ENCODE data around the gene TMIGD1. TPM values are rescaled to one million over a fixed set of nuclear protein-coding genes. Genes with fewer than 3 reads are reported as not detected.

The TMIGD1 gene
- total RNA-seq, 1 experiment from 2014 or later, result not detected

- Histone ChIP-seq H2BK5ac (ENCODE audit: insufficient read length, low read length) (no peak overlapping the region), H3K23me2 (ENCODE audit: insufficient read length, low read depth, low read length, poor library complexity, severe bottlenecking) (no peaks in the 10 kb centered on the region), H4K20me1 (ENCODE audit: control insufficient read depth, insufficient read depth, insufficient read length) (no peaks in the 10 kb centered on the region), H3K79me1 (ENCODE audit: insufficient read depth, low read depth, low read length, poor library complexity, severe bottlenecking) (no peaks in the 10 kb centered on the region), H2BK20ac (ENCODE audit: low read depth, low read length, poor library complexity, severe bottlenecking) (no peak overlapping the region), H2BK120ac (ENCODE audit: low read depth, low read length, poor library complexity, severe bottlenecking) (no peak overlapping the region), H4K91ac (ENCODE audit: insufficient read length, low read depth, low read length) (no peak overlapping the region), H3K27ac (ENCODE audit: insufficient read length, low read depth, low read length) (no peak overlapping the region), H4K5ac (ENCODE audit: insufficient read length, low read depth, low read length) (no peak overlapping the region), H3K14ac (ENCODE audit: insufficient read depth, low read length) (no peak overlapping the region), H3K18ac (ENCODE audit: insufficient read length, low read depth, low read length) (no peak overlapping the region), H2BK15ac (ENCODE audit: low read depth, low read length) (no peak overlapping the region), H2BK12ac (ENCODE audit: insufficient read length, low read depth, low read length) (no peak overlapping the region), H2AFZ (ENCODE audit: low read length) (no peak overlapping the region), H3K4me2 (ENCODE audit: insufficient read depth, insufficient read length, low read length) (no peak overlapping the region), H3K9me3 (ENCODE audit: control insufficient read depth, low read depth, low read length) (no peaks in the 10 kb centered on the region), H3K4me1 (ENCODE audit: insufficient read depth, low read length) (peaks cover 3% of the 10 kb centered on the region; the same call in 1 of the 2 replicates), H3K56ac (ENCODE audit: insufficient read length, low read depth, low read length) (no peak overlapping the region), H2AK5ac (ENCODE audit: insufficient read length, low read length) (no peak overlapping the region), H3K27me3 (ENCODE audit: insufficient read depth, low read length) (no peaks in the 10 kb centered on the region; the same call in 1 of the 2 replicates), H3T11ph (ENCODE audit: low read length) (no peak overlapping the region), H3K23ac (ENCODE audit: insufficient read length, low read depth, low read length) (no peak overlapping the region), H3K9ac (ENCODE audit: extremely low read depth, insufficient read length, low read length) (no peak overlapping the region), H4K8ac (replicated peaks; ENCODE audit: insufficient read length, low read depth, low read length) (no peak overlapping the region), H3K79me2 (ENCODE audit: insufficient read depth, low read length) (no peaks in the 10 kb centered on the region), H3K4ac (ENCODE audit: low read depth, low read length) (no peak overlapping the region)
- Mint-ChIP-seq H3K4me1 (peaks cover 10 to 13% of the 10 kb centered on the region in 2 experiments), H3K27ac (no peak overlapping the region), H3K4me3 (no peak overlapping the region), H3K27me3 (ENCODE audit: low read depth) (no peaks in the 10 kb centered on the region; the same call in none of the 2 replicates), H3K36me3 (ENCODE audit: insufficient read depth in 1 of 3, low read depth in 3 of 3) (no peaks in the 10 kb centered on the region), H3K9me3 (no peaks in the 10 kb centered on the region)
- no peak for TF ChIP-seq CTCF (conservative IDR thresholded peaks at IDR 0.05)
- WGBS (ENCODE audit: extremely low coverage, insufficient read length, low lambda C conversion rate), result no CpG with 5 or more reads among the region's 2 CpGs
- no peak for DNase-seq
Observed at GRCh38 chr17:30345089-30345433, 11.2 kb upstream of the TMIGD1 start.
